DMS 273 treated with DMSO at 0.1 percent for 48 hours (cell line): ENCODE measurements around the gene MYO5A.

ENCODE experiments used
- DNase-seq: peaks from one replicate; lab custom pipeline; 2025; lab: John Stamatoyannopoulos, UW

MYO5A gene

GRCh38 chr15:52361975-52362494 lies 166.6 kb downstream of the MYO5A start:
- no peak for DNase-seq

GRCh38 chr15:52361494-52361893 lies 167.2 kb downstream of the MYO5A start:
- no peak for DNase-seq

DNA sequence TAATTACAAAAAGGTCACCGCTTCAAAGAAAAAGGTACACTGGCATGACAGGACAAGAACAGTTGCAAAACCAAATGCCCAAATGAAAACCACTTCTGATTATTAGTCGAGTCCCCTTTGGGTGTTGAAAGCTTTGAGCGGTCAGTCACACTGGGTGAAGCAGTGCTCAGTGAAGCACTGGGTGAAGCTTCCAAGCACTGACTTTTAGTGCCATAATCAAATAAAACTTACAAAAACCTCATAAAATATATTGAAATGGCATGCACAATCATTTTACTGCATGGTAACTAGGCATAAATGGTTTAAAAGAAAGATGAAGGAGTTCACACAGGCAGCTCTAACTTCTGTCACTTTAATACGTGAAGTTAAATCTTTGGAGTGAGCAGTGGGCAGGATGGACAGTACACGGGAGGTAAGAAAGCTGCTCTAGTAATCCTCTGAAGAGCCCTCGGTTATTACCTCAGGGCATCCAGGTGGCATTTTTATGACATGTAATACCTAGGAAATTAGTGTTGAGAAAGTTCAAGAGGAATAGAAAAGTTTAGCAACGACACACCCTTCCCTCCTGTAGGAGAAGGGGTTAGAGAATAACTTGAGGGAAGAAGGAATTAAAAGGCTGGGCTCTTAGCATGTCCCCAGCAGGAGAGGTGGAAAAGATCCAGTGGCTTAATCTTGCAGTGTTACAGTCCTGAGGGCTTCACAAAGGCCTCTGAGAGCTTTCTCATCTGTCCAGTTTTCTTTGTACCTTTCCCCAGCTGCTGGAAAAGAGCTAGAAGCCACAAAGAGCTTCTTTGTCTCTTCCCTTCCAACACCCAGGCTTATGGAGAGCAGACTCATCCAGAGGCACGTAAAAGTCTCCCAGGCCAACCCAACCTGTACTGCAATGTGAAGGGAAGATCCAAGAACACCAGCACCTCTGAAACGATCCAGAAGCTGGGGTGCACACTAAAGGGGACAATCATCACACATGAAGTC lies 168.2 kb downstream of the MYO5A start:
- no peak for DNase-seq

DNA sequence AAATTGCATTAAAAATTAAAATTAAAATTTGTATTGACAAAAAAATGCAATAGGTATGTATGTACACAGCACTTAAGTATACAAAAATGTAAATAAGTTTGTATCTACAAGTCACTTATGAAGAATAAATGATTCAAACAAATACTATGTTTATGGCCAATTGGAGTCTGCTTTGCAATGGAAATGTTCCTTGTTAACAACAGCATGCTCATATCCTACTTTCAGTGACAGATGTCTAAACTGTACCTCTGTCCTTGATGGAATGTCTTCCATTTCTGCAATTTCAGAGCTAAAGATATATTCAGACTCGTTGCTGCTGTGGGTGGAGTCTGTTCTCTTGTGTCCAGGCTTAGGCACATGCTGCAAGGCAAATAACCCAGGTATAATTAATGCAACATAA lies 169.0 kb downstream of the MYO5A start:
- DNase-seq, result no peak

GRCh38 chr15:52357949-52358348 lies 170.7 kb downstream of the MYO5A start:
- no peak for DNase-seq

DNA sequence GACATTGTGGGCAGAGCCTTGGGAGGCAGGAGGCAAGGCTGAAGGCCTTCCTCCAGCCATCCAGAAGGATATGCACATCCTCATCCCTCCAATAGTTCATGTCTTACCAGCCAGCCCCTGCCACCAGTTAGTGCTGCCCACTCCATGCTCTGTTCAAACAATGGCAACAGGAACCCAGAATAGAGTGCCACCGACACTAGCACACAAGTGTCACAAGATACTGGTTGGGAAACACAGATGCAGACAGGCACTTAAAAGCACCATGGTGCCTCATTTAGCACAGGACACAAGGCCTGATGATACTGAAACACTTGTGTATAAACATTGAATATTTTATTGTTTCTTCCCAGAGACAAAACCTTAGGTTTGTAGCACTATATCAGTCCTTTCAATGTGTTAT lies 176.6 kb downstream of the MYO5A start:
- DNase-seq, result no peak

DNA sequence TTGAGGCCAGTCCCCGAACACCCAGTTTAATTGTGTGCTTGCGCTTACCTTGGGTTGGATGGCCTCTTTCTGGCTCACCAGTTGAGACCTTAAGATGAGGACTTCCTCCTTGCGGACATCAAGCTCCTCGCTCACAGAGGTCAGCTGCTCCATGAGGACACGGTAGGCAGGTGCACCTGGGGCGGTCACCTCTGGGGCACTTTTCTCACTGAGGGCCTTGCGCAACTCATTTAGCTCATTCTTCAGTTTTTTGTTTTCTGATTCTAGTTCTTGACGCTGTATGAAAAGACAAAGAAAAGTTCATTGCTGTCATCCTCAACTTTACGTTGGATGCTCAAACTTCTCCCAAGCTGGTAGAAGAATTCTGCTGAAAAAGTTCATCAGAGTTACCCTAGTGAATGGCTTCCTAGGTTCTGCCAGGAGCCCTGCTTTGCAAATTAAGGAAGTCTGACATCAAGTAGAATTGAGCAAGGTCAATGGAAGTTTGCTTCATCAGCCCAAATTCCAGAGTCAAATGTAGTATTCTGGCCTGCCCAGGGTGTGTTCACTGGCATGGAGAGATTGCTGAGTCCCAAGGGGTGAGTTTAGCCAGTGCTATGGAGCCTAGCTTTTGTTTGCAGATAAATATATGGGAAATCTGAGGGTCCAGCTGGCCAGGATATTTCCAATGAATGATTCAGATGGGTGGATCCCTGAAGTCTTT lies 177.3 kb downstream of the MYO5A start:
- DNase-seq, result no peak

GRCh38 chr15:52350423-52350822 lies 178.3 kb downstream of the MYO5A start:
- DNase-seq, result no peak

GRCh38 chr15:52349052-52349700 lies 179.5 kb downstream of the MYO5A start:
- DNase-seq, result no peak

DNA sequence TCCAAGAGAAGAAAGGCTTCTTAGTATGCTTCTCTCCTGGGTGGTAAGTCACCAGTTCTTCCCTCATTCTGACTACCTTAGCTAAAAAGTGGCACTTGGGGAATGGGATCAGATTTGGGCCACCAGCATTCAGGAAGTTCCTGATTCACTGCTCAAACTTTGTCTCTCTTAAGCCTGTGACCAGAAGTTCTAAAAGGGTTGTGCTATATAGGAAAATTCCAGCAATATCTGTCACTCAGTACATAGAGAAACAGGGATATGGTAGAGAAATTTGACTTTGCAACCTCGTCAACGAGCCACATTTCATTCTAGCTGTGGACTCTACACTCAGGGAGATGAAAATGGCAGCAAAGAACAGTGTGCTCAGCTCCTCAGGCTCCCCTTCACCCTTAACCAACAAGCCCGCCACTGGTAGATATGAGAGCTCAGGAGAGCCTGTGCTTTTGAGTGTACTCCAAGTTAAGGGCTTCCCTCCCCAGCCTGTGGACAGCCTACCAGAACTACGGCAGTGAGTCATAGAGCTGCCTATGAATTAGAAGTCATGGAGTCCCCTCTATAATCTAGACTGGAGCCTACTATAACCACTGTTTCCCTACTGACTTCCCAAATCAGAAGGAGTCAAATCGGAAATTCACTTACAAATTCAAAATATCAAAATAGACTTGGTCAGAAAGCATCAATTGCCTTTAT lies 180.5 kb downstream of the MYO5A start:
- no peak for DNase-seq

DNA sequence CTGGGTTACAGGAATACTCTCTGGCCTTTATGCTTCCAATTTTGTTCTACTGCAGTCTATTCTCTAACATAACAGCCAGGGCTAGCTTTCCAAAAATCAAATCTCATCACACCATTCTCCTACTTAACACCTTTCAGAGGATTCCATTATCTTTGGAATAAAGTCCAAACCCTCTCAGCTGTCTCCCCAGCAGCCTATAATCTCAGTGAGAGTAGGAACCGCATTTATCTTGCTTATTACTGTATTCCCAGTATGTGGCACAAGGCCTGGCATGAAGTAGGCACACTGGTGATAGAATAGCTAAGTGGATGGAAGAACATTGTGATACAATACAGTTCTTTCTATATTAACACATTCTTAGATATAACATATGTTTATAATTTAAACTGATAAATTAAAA lies 184.1 kb downstream of the MYO5A start:
- DNase-seq, result no peak

DNA sequence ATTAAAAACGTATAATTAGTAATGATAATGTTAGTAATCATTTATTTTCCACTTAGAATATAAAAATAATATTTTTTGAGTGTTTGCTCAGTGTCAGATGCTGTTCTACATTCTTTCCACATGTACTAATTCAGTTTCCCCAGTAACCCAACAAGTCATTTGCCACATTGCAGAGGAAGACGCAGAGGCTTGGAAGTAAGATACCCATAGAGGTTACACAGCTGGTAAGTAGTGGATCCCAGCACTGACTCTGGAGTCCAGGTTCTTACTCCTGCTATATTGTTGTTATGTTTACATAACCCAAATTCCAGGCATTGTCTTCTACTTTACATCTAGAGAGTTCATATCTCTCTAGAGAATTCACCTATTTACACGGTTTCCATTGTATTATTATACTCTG lies 184.8 kb downstream of the MYO5A start:
- no peak for DNase-seq

DNA sequence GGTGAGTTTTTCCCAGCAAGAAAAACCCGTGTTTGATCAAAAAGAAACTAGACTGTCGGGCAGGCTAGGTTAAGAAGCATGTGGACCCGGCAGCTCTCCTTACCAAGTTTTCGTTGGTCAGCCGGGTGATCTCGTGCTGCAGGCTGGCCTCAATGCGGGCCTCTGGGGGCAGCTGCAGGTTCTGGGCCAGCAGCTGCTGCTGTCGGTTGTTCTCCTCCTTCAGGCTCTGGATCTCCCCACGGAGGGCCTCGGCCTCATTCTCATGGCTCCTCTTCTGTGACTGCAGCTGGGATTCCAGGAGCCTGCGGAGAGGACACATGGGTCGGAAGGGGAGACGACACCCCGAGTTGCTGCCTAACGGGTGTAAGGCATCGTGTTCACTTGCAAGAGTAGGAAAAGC lies 188.6 kb downstream of the MYO5A start:
- DNase-seq, result no peak

GRCh38 chr15:52338891-52339290 lies 189.8 kb downstream of the MYO5A start:
- no peak for DNase-seq

DNA sequence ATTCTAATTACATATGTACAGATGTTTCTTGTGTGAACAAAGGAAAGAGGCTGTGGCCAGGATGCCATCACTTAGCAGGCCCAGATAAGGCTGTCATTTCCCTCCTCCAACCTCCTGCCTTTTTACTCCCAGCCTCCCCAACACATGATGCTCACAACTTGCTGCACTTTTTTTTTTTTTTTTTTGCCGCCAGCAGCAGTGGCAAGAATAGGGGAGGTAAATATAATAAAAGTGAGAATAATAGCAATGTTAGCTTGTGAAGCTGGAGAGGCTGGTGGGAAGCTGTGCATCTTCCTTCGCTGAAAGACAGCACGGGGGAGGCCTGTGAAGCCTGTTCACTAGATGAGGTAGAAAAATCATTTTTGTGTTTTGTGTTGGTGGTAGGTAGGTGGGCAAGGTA lies 190.6 kb downstream of the MYO5A start:
- no peak for DNase-seq

DNA sequence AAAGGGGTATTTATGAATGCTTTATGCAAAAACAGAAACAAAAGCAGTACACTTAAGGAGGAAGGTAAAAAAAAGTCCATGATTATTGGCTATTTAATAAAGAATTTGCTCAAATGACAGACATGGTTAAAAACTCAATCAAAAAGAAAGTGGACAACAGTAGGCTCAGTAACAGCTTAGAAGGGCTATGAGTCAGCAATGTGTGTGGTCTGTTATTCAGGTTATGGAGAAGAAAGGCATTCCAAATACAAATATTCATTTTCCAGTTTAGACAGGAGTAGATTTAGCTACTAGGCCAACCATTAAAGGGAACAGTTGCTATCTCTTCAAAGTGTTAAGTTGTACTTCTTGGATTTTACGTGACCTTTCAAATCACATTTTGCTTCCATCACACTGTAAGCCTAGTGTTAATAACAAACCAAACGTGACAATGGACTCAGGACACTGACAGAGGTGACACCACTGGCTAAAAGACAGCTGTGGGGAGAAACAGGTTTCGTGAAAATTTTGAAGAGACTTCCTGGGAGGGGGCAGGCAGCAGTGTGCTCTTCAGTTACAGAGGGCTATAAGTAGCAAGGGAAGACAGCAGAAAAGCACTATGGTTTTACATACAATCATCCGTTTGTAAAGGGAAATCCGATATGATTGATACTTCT lies 191.4 kb downstream of the MYO5A start:
- DNase-seq, result no peak

DNA sequence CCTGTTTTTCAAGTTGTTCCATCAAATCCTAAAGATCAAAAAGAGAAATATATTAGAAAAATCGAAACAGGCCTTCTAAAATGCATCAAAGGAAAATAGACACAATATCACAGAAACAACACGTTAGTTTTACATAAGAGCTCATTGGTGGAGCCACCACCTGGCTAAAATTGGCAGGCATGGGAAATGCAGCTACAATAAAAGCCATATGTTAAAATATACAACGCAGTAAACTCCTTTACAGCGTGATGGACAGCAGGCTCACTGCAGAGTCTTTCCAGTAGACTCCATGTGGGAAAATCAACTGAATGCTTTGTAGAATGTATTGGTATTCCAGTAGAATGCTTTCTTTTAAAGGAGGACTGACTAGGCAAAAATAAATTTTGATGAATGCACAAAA lies 192.2 kb downstream of the MYO5A start:
- DNase-seq, result no peak

DNA sequence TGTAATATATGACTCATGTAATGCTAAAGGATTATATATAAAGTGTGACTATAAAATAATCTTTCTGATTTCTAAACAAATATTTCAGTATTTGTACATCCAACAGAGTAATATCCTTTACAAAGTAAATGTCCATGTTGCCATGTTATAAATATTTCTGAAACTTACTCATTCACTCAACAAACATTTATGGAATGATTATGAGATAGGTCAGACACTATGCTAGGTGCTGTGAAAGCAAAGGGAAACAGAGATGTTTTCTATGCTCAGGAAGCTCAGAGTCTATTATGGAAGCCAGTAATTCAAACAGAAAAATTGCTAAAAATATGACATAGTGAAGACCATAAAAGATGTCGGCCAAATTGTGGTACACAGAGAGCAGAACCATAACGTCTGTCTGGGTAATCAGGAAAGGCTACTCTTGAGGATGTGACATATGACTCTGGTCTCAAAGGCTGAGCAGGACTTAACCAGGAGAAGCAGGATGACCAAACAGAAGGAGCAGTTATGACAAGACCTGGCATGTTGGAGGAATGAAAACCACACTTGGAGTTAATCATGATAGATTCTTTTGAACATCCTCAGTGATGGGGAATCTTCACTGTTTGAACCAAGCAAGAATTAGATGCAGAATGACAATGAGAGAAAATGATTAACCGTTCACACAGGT lies 194.1 kb downstream of the MYO5A start:
- DNase-seq, result no peak

- DNase-seq, result no peak
These were observed 197.0 kb downstream of the MYO5A start for GRCh38 chr15:52331490-52332240.

- no peak for DNase-seq
These were observed 198.7 kb downstream of the MYO5A start for GRCh38 chr15:52329987-52330386.
